ENCODE data around the gene CANX.

GRCh38 chr5:179738742-179739141 lies 40.0 kb downstream of the CANX start:
- no peak for TF ChIP-seq POLR2A (IDR thresholded peaks at IDR 0.05)
- TF ChIP-seq CTCF (IDR thresholded peaks at IDR 0.05), result no peak
